Activated T-cell treated with anti-CD3 and anti-CD28 coated beads, Interleukin-2, amount 50 U/mL, for 72 hours (primary cell): ENCODE measurements around the gene BICC1. TPM values are rescaled to one million over a fixed set of nuclear protein-coding genes. Genes with fewer than 3 reads are reported as not detected.

Experiments
- ATAC-seq, 2 donors: fragments of 150-1000 bp; cut with Tn5 transposase; replicated peaks in 1 of 2; 2 replicates each; pipeline ENCODE4 v1.10.0; 2021; ENCODE audit warnings: moderate library complexity in 2 of 2, mild to moderate bottlenecking in 1 of 2
- DNase-seq, 2 donors: peaks; one replicate each; pipeline ENCODE4 v3.0.0; 2021 to 2022; ENCODE audit warnings: mixed read lengths in 1 of 2
- H3K27ac Mint-ChIP-seq: one replicate; pipeline ENCODE4 v1.8.0; 2022; ENCODE audit warnings: mild to moderate bottlenecking, moderate library complexity, mixed read lengths
- H3K27me3 Mint-ChIP-seq: one replicate; pipeline ENCODE4 v1.8.0; 2022; ENCODE audit warnings: low read depth, mixed read lengths
- H3K36me3 Mint-ChIP-seq, 2 donors: one replicate each; pipeline ENCODE4 v1.8.0; 2022; ENCODE audit warnings: mixed read lengths in 2 of 2, mild to moderate bottlenecking in 1 of 2; ENCODE audit not compliant: insufficient read depth in 2 of 2
- H3K4me1 Mint-ChIP-seq: one replicate; pipeline ENCODE4 v1.8.0; 2022; ENCODE audit warnings: low read depth, mixed read lengths
- H3K4me3 Mint-ChIP-seq, 2 donors: one replicate each; pipeline ENCODE4 v1.8.0; 2022; ENCODE audit warnings: mild to moderate bottlenecking in 2 of 2, mixed read lengths in 2 of 2, moderate library complexity in 2 of 2
- H3K9me3 Mint-ChIP-seq, 2 donors: one replicate each; pipeline ENCODE4 v1.8.0; 2022; ENCODE audit warnings: mixed read lengths in 2 of 2
- total RNA-seq, 2 donors: library from RNA; stranded (reverse); gene quantifications; one replicate each; pipeline ENCODE4 v1.2.3, GENCODE V29; 2022

Gene BICC1
- total RNA-seq, 2 donors from 2014 or later = not detected

DNA sequence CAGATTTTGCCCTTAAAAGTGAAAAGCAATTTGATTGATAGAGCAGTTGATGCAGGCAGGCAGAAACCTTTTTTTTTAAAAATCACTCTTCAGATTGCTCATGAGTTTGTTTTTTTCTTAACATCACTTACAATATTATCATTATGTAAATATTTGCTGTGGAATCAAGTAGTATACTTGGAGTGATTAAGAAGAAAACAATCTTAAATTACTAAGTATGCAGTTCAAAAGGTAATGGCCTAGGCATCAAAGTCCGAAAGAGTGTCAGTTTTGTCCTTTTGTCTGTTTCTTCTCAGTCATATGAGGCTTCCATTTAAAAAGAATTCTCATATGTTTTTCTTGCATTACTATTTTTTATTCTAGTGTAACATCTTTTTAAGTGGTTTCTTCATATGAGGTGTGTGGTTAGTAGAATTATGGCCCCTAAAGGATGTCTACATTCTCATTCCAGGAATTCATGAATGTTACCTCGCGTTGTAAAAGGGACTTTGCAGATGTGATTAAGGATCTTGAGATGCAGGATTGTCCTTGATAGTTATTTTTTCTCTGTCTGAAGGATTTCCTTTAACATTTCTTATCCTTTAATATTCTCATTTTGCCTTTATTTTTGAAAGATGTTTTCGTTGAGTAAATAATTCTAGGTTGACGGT lies 44.0 kb downstream of the BICC1 start:
- H3K36me3 Mint-ChIP-seq = peaks cover 3 to 4% of the 10 kb centered on the region in 2 donors
- H3K27ac Mint-ChIP-seq = no peak overlapping the region
- H3K4me1 Mint-ChIP-seq = no peaks in the 10 kb centered on the region
- ATAC-seq (no peak), DNase-seq (no peak)
- H3K27me3 Mint-ChIP-seq = no peaks in the 10 kb centered on the region
- no peak overlapping the region for H3K4me3 Mint-ChIP-seq
- H3K9me3 Mint-ChIP-seq = peaks cover 10 to 12% of the 10 kb centered on the region in 2 donors

DNA sequence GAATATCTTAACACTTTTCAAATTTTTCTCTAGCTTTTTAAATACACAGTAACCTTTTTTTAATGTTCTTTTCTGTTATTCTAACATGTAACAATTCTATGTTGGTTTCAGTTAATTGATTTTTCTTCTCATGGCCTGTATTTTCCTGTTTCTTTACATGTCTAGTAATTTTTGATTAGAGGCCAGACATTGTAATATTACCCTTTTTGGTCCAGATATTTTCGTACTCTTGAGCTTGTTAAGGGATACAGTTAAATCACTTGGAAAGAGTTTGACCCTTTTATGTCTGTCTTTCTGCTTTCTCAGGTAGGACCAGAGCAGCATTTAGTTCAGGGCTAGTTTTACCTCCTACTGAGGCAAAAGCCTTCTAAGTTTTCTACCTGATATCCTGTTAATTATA lies 45.0 kb downstream of the BICC1 start:
- ATAC-seq = no peak
- Mint-ChIP-seq H3K27ac (no peak overlapping the region), H3K4me1 (no peaks in the 10 kb centered on the region), H3K27me3 (no peaks in the 10 kb centered on the region), H3K36me3 (peaks cover 5% of the 10 kb centered on the region in 2 donors), H3K4me3 (no peak overlapping the region), H3K9me3 (peaks cover 13 to 21% of the 10 kb centered on the region in 2 donors)
- no peak for DNase-seq

DNA sequence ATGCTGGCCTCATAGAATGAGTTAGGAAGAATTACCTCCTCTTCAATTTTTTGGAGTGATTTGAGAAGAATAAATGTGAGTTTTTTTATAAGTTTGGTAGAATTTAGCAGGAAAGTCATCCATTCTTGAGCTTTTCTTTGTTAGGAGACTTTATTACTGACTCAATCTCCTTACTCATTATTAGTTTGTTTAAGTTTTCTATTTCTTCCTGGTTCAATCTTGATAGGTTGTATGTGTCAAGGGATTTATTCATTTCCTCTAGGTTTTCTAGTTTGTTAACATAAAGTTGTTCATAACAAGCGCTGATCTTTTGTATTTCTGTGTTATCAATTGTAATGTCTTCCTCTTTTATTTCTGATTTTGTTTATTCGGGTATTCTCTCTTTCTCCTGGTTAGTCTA lies 47.4 kb downstream of the BICC1 start:
- Mint-ChIP-seq H3K4me1 (no peaks in the 10 kb centered on the region), H3K4me3 (no peak overlapping the region), H3K27ac (no peak overlapping the region), H3K27me3 (no peaks in the 10 kb centered on the region), H3K9me3 (peaks cover 14 to 23% of the 10 kb centered on the region in 2 donors), H3K36me3 (peaks cover 5 to 6% of the 10 kb centered on the region in 2 donors)
- ATAC-seq (no peak), DNase-seq (no peak)

DNA sequence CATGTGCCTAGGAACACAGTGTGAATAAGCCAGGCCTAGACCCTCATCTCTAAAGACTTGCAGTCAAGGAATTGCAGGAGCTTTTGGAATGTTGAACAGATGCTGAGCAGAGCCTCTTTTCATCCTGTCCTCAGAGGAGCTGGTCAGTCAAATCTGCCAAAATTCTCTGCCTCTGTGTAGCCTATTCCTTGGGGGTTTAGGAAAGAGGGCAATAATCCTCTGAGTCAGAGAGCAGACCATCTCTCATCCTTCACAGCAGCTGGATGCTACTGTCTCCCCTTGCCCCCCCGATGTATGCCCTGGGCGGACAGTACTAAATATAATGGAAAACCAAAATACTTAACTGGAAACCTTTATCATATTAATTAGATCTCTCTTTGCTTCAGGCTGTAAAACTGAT lies 52.6 kb downstream of the BICC1 start:
- Mint-ChIP-seq H3K4me3 (no peak overlapping the region), H3K9me3 (peaks cover 7 to 18% of the 10 kb centered on the region in 2 donors), H3K27me3 (no peaks in the 10 kb centered on the region), H3K4me1 (no peaks in the 10 kb centered on the region), H3K27ac (no peak overlapping the region), H3K36me3 (peaks cover 4 to 5% of the 10 kb centered on the region in 2 donors)
- ATAC-seq (no peak), DNase-seq (no peak)

DNA sequence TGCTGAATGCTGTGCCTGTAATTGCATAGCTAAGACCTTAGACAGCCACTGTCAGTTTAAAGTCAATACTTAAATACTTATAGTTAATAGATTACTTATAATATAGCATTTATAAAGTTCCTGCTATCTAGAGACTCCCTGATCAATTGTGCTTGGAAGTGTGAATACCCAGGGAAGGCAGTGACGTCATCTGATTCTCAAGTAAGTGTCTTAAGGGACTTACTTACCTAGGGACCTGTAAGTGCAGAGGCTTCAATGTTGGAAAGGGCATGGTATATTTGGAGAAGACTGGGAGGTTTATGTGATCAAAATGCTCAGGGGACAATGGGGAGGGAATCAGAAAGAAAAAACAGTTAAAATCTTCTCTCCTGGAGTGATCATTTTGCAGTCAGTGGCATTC lies 55.0 kb downstream of the BICC1 start:
- Mint-ChIP-seq H3K4me1 (no peaks in the 10 kb centered on the region), H3K9me3 (peaks cover 3 to 7% of the 10 kb centered on the region in 2 donors), H3K27me3 (no peaks in the 10 kb centered on the region), H3K36me3 (peaks cover 0 to 1% of the 10 kb centered on the region in 2 donors), H3K27ac (no peak overlapping the region), H3K4me3 (no peak overlapping the region)
- DNase-seq (no peak), ATAC-seq (no peak)

DNA sequence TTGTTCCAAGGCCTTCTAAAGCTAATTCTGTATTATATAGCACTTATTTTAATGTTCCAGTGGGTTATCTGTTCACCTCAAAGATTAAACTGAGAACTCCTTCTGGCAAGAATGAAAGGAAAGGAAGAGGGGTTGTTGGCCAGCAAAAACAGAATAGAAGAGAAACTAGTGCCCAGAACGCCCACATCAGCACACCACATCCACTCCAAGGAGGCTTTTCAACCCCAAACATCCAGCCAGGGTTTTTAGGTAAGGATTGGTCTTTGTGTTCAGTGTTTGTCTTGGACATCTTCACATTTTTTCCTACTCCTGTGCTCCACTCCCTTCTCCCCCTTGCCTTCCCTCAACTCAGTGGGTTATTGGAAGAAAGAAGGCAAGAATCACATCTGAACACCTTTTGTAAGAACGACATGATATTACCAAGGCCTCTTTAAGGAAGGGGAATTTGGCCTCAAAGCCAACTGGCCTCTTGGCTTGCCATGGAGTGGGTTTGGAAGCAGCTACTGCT lies 55.8 kb downstream of the BICC1 start:
- no peaks in the 10 kb centered on the region for H3K36me3 Mint-ChIP-seq
- H3K27me3 Mint-ChIP-seq = no peaks in the 10 kb centered on the region
- H3K9me3 Mint-ChIP-seq = peaks cover 2 to 5% of the 10 kb centered on the region in 2 donors
- no peak for DNase-seq
- ATAC-seq = no peak
- no peak overlapping the region for H3K4me3 Mint-ChIP-seq
- no peak overlapping the region for H3K27ac Mint-ChIP-seq
- H3K4me1 Mint-ChIP-seq = no peaks in the 10 kb centered on the region

DNA sequence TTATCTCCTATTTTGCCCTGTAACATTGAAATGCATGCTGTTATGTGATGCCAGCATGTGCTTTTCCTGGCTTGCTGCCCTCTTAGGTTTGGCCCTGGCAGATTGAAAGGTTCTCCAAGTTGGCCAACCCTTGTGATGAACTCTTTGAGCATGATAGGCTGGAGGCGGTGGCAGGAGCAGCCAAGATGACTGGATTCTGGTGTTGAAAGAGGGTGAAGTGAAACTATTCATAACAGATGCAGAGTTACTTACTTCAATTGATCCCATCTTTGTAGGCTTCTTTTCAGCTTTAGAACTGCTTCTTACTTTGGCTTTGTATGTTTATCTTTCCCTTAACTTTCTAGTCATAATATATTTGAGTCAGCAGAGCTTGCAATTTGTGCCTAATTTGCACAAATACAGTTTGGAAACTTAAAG lies 57.6 kb downstream of the BICC1 start:
- Mint-ChIP-seq H3K4me1 (no peaks in the 10 kb centered on the region), H3K4me3 (no peak overlapping the region), H3K36me3 (no peaks in the 10 kb centered on the region), H3K27me3 (no peaks in the 10 kb centered on the region), H3K9me3 (peaks cover 2 to 5% of the 10 kb centered on the region in 2 donors), H3K27ac (no peak overlapping the region)
- ATAC-seq (no peak), DNase-seq (no peak)

DNA sequence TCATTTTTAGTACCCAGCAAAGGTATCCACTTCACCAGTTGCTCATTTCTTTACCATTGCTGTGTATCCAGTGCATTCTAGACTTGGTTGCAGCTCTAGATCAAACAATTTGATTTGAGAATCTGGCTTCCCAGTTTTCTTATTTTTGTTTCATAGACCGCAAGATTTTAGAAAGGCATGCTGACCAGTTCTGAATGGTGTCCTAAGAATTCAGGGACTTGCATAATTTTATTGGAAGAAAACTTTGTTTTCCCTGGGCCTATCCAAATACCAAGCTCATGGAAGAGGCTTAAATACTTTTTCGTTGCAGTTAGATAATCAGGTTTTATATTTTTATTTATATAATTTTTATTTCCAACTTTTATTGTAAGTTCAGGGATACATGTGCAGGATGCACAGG lies 58.3 kb downstream of the BICC1 start:
- no peak overlapping the region for H3K27ac Mint-ChIP-seq
- no peak overlapping the region for H3K4me3 Mint-ChIP-seq
- H3K27me3 Mint-ChIP-seq = no peaks in the 10 kb centered on the region
- no peaks in the 10 kb centered on the region for H3K36me3 Mint-ChIP-seq
- ATAC-seq (no peak), DNase-seq (no peak)
- no peaks in the 10 kb centered on the region for H3K4me1 Mint-ChIP-seq
- peaks cover 2 to 5% of the 10 kb centered on the region in 2 donors for H3K9me3 Mint-ChIP-seq

DNA sequence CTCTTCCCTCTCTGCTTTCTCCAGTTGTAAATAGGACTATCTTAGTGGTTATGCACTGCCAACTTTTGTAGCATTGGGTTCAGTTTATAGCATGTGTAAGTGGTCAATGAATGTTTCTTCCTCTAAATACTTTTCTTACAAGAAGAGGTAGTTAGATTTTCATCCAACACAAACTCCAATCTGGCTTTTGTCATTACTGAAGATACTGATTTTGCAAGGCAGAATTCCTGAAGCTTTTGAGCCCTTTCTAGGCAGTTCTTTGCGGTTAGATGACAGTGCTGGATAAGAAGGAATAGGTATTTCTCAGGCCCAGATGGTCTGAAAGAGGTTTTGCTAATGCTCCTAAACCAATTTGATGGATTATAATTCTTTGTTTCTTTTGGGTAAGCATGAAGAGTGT lies 60.5 kb downstream of the BICC1 start:
- no peaks in the 10 kb centered on the region for H3K4me1 Mint-ChIP-seq
- peaks cover 2 to 5% of the 10 kb centered on the region in 2 donors for H3K9me3 Mint-ChIP-seq
- no peak overlapping the region for H3K27ac Mint-ChIP-seq
- no peaks in the 10 kb centered on the region for H3K27me3 Mint-ChIP-seq
- no peak for DNase-seq
- ATAC-seq = no peak
- H3K4me3 Mint-ChIP-seq = no peak overlapping the region
- no peaks in the 10 kb centered on the region for H3K36me3 Mint-ChIP-seq

DNA sequence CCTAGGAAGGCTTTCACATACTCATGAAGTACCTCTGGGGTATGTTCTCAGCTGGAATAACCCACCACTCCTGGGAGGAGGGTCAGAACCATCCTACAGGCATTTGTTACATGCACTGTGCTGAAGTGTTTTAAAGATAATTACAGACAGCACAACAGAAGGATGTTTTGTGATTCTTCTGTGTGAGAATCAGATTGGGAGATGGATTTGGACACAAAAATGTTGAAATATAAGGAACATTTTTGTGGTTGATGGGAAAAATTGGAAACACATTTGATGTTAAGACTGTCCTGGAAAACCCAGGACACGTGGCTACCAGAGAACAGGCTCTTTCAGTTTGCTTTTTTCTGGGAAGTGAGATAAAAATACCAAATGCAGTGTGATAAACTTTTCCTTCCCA lies 61.4 kb downstream of the BICC1 start:
- ATAC-seq (no peak), DNase-seq (no peak)
- no peaks in the 10 kb centered on the region for H3K4me1 Mint-ChIP-seq
- no peak overlapping the region for H3K27ac Mint-ChIP-seq
- peaks cover 2 to 5% of the 10 kb centered on the region in 2 donors for H3K9me3 Mint-ChIP-seq
- H3K4me3 Mint-ChIP-seq = no peak overlapping the region
- no peaks in the 10 kb centered on the region for H3K36me3 Mint-ChIP-seq
- H3K27me3 Mint-ChIP-seq = no peaks in the 10 kb centered on the region

DNA sequence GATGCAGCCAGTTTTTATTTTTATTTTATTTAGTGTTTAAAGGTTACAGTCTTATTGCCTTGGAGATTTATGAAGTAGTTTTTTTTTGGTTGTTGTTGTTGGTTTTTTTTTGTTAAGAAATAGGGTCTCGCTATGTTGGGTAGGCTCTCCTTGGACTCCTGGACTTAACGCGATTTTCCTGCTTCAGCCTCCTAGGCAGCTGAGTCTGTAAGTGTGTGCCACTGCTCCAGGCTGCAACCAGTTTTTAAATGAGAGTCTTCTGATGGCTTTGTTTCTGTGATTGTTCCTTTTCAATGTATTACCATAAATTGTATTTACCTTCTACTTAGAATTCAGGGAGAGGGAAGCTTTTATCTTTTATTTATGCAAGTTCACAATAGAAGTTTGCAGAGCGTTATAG lies 62.8 kb downstream of the BICC1 start:
- H3K27me3 Mint-ChIP-seq = no peaks in the 10 kb centered on the region
- H3K4me3 Mint-ChIP-seq = no peak overlapping the region
- no peaks in the 10 kb centered on the region for H3K36me3 Mint-ChIP-seq
- H3K27ac Mint-ChIP-seq = no peak overlapping the region
- DNase-seq = no peak
- H3K9me3 Mint-ChIP-seq = peaks cover 2 to 5% of the 10 kb centered on the region in 2 donors
- H3K4me1 Mint-ChIP-seq = no peaks in the 10 kb centered on the region
- ATAC-seq = no peak

DNA sequence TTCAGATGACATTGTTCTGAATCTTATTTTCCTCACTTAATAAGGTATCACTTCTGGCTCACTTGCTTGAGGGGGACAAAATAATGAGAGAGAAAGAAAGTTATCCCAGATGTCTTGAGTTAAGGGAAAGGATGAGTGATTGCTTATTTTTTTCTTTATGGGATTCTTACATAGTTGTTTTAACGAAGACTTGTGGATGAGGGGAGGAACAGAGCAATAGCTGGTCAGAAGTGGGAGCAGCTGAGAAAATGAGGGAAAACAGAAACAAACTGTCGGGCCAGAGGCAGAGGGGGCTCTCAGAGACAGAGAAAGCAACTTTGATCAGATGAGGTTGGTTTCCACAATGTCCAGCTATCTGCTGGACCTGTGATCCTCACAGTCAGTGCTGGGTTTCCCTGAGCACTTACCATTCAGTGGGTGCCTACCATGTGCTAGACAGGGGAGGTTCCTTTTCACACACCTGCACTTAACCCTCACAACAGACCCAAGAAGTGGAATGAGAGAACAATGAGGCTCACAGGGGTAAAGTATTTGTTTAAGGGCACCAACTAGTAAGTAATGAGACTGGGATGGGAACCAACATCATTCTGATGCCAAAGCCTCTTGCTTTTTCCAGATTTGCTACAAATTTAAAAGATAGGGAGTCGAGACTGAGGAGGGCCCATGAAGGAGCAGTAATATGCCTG lies 64.2 kb downstream of the BICC1 start:
- no peak overlapping the region for H3K4me3 Mint-ChIP-seq
- no peak overlapping the region for H3K27ac Mint-ChIP-seq
- no peaks in the 10 kb centered on the region for H3K27me3 Mint-ChIP-seq
- H3K4me1 Mint-ChIP-seq = no peaks in the 10 kb centered on the region
- H3K9me3 Mint-ChIP-seq = peaks cover 0 to 1% of the 10 kb centered on the region in 2 donors
- ATAC-seq (no peak), DNase-seq (no peak)
- no peaks in the 10 kb centered on the region for H3K36me3 Mint-ChIP-seq

DNA sequence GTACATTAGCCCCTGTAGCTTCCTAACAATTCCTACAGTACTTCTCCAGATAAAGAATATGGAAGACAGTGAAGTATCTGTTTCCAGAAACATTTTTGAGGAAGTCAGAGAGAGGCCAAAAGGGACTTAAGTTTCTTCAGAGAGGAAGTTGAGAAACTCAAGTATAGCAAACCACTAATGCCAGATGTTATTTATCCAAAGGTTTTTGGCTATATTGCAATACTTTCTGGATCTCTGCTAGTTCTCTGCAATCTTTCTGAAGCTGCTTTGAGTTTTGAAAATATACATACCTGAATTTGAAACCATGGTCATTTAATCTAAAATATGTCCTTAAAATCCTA lies 64.7 kb downstream of the BICC1 start:
- H3K27ac Mint-ChIP-seq = no peak overlapping the region

DNA sequence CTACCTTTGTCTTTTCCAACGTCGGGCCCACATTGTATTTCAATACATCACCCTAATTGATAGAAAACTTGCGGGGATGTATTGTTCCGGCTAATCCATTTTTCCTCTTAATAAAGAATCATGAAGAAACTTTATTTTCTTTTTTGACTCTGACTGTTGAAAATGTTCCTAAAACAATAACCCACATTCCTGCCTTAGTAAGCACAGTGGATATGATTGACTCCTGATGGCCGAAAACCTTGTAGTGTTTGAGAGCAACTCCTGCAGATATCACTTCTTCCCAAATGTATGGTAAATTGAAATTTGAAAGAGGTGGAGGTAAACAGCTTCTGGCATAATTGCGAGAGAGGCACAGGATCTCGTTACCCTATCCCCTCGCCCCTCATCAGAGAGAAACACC lies 65.7 kb downstream of the BICC1 start:
- peaks cover 0 to under 1% of the 10 kb centered on the region in 2 donors for H3K9me3 Mint-ChIP-seq
- no peak overlapping the region for H3K4me3 Mint-ChIP-seq
- H3K36me3 Mint-ChIP-seq = no peaks in the 10 kb centered on the region
- DNase-seq = no peak
- no peak overlapping the region for H3K27ac Mint-ChIP-seq
- no peak for ATAC-seq
- peaks cover under 1% of the 10 kb centered on the region for H3K27me3 Mint-ChIP-seq
- H3K4me1 Mint-ChIP-seq = no peaks in the 10 kb centered on the region

More for the DNA sequence above, 64.7 kb downstream of the BICC1 start:
- H3K9me3 Mint-ChIP-seq = peaks cover 0 to 1% of the 10 kb centered on the region in 2 donors
- H3K4me3 Mint-ChIP-seq = no peak overlapping the region
- ATAC-seq (no peak), DNase-seq (no peak)
- no peaks in the 10 kb centered on the region for H3K27me3 Mint-ChIP-seq
- H3K4me1 Mint-ChIP-seq = no peaks in the 10 kb centered on the region
- H3K36me3 Mint-ChIP-seq = no peaks in the 10 kb centered on the region
